ENCODE results near the gene ZNF496.

Gene ZNF496

DNA sequence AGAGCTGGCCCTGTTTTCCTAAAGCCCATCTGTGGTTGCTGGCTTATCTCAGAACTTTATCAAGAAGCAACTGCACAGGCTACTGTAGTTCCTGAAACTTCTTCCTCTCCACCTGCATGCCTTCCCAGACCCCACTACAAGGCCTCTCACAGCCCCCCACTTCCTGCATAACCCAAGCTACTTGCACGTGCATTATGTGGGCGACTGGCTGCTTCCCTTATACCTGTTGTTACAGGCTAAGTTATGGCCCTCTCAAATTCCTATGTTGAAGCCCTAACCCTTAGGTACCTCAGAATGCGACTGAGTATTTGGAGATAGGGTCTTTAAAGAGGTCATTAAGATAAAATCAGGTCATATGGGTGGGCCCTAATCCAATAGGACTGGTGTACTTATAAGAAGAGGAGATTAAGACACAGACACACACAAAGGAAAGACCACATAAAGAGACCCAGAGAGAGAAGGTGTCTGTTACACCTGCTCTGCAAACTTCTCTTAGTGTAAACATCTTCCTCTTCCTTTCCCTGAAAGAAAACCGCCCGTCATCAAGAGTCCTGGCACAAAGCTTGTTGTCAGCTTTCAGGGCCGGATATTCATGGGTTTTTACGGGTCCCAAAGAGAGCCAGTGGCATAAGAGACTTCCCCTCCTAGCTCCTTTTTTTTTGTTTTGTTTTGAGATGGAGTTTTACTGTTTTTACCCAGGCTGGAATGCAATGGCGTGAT is 5.1 kb downstream of the ZNF496 start:
- no peak for DNase-seq

DNA sequence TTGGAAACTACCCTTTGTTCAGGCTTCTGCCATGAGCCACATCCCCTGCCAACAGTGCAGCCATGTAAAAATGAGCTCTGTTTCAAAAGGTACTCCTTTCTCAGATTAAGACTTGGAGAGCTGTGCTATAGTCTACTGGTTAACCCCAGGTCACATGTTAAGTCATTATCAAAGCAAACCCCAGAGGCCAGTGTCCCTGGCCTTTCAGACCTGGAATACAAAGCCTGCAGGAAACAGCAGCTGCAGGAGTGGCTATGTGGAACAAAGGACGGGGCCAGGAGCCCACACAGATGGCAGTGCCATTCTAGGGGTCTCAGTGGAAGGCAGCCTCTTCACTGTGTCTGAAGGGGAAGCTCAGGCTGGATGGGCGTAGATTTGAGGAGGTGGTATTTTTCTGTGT is 6.7 kb downstream of the ZNF496 start:
- DNase-seq, result no peak

DNA sequence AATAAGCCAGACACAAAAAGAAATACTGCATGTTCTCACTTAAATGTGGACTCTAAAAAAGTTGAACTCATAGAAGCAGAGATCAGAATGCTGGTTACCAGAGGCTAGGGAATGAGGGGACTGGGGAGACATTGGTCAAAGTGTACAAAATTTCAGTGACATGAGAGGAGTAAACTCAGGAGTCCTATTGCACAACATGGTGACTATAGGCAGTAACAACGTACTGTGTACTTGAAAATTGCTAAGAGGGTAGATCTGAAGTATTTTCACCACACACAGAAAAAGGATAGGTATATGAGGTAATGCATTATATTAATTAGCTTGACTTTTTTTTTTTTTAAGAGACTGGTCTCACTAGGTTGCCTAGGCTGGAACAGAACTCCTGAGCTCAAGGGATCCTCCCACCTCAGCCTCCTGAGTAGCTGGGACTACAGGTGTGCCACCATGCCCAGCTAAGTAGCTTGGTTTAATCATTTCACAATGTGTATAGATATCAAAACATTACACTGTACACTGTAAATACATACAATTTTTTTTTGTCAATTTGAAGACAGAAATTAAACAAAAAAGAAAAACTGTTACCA is 7.4 kb downstream of the ZNF496 start:
- no peak for DNase-seq

DNA sequence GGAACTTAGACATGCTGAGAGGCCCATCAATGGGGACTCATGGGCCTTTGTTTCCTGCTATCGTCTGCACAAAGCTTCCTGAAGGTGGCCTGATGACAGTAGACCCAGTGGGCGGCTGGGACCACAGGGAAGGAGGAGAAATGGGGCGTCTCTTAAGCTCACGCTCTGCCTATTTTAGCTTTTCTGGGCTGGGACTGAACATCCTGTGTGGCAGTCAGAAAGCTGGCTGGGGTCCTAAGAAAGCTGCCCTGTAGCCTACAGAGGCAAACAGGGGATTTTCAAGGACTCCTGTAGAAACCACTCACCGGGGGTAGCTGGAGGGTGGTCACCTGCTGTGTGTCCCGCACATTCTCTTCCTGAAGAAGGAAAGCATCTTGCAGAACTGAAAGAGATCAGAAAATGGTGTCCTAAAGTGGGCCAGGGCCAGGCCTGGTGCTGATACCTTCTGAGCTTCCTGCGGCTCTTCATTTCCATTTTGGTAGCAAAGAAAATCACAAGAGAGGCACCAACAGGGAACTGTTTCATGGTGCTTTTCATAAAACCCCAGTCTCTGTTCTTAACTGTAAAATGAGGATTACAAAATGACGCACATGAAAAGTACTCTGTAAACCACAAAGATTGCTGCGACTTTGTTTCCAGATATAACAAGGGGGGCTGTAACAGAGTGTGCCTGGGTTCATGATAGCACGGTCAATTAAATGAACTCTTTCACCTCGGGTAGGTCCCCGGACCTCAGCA is 8.6 kb downstream of the ZNF496 start:
- no peak for DNase-seq

DNA sequence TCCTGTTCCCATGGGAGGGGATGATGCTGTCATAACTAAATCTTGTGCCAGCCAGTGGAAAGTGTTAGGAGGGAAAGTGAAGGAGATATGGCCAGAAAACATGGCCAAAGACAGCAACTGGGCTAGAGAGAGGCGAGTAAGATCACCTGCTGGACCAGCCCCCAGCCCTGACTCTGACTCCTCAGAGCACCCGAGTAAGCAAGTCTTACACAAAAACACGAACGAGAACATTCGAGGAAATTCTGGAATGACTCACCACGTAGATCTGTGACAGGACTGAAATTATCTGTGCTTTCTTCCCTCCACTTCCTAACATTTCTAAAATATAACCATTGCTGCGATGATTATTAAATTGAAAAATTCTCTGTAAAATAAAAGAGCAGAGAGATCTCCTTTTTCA is 9.2 kb downstream of the ZNF496 start:
- peak in 1 of 5 donors; percentile 6 for DNase-seq

DNA sequence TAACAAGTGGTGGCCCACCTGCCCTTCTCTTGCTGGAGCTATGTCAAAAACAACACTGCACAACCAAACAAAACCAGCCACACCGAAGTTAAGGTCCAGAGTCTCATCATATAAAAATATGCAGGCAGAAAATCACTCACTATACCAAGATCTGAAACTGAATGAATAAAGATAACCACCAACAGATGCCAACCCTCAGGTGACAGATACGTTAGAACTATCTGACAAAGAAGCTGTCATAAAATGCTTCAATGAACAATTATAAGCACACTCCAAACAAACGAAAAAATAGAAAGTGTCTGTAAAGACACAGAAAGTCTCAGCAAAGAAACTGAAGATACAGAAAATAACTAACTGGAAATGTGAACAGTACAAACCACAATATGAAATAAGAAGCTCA is 14.0 kb downstream of the ZNF496 start:
- DNase-seq, result no peak

DNA sequence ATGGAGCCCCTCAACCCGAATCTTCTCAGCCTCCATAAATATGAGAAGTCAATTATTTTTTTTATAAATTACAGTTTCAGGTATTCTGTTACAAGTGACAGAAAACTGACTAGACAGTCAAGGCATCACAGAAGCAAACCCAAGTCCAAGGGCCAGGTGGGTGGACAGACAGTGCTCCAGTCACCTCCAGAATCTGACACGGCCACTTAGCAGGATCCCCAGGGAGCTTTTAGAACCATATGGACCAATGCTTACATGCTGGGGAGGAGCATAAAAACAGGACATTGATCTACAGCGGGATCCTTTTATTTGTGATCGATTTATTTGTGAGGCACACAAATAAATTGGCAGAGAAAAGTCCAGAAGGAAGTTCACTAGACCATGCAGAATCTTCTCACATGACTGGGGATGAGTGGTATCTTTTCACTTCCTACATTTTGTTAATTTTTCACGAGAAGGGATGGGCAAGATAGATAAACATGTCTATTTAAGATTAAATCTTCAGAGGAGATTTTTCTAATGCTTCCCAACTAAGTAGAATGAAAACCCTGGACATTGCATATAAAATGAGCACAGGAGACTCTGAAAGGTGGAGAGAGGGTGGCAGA is 15.0 kb downstream of the ZNF496 start:
- no peak for DNase-seq

DNA sequence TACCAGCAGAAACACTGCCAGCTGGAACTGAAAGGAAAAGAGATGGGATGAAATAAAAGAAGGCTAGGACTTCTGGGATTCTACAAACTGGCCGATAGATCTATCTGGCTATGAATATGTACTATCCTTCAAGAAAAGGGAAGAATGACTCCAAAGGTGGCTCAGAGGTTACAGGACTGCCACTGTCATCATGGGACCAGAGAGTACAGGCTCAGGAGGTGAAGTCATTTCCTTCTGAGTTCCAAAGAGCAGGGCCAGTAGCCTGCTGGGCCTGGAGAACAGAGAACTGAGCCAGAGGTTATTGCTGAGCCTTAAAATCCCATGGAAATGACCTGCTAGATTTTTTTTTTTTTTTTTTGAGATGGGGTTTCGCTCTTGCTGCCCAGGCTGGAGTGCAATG is 27.6 kb downstream of the ZNF496 start:
- no peak for DNase-seq

DNA sequence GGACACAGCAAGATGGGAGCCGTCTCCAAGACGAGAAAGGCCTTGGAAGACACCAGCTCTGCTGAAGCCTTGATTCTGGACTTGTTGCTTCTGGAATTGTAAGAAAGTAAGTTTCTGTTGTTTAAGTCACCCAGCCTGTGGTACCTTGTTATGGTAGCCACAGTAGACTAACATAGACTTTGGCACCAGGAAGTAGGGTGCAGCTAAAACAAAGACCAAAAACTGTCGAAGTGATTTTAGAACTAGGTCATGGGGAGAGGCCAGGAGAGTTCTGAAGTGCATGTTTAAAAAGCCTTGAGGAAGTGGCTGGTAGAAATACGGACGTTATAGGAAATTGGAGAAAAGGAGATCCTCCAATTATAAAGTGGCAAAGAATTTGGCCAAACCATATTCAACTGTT is 28.5 kb downstream of the ZNF496 start:
- no peak for DNase-seq

DNA sequence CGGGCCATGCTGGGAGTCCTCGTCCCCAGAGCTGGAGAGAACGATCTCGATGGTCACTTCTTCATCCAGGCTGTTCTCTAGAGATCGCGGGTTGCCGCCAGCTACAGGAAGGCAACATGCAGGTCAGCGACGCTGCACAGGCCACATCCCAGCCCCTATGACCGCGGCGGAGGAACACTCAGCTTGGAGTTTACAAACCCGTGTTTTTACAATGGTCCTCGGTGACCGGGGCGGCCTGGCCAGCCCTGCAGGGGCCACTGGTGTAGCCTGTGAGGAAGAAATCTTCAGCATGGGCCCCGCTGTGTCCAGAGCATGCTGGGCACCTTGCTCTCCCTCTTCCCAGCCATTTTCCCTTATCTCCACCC is 30.5 kb downstream of the ZNF496 start:
- no peak for DNase-seq

DNA sequence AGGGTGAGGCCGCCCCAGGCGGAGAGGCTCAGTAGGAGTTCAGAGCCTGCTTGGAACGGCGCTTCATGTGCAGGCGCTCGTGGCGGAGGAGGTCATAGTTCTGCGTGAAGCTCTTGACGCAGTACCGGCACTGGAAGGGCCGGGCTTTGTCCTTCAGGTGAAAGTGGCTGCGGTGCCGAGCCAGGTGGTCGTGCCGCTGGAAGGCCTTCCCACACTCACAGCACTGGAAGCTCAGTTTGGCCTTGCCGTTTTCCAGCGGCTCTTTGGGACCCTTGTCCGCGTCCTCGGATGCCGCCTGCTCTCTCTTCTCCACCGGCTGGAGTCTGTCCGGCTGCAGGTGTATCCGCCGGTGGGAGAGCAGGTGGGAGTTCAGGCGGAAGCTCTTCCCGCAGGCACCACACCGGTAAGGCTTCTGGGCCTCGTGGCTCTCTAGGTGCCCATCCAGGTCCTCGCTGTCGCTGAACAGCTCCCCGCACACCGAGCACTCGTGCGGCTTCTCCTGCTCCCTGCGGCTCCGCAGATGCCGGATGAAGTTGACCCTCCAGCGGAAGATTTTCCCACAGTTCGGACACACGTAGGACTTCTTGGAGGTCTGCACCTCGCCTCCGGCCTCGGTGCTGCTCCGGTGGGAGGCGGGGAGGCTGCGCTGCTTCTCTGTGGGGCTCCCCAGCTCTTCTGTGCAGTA is 31.0 kb downstream of the ZNF496 start:
- DNase-seq, result no peak

DNA sequence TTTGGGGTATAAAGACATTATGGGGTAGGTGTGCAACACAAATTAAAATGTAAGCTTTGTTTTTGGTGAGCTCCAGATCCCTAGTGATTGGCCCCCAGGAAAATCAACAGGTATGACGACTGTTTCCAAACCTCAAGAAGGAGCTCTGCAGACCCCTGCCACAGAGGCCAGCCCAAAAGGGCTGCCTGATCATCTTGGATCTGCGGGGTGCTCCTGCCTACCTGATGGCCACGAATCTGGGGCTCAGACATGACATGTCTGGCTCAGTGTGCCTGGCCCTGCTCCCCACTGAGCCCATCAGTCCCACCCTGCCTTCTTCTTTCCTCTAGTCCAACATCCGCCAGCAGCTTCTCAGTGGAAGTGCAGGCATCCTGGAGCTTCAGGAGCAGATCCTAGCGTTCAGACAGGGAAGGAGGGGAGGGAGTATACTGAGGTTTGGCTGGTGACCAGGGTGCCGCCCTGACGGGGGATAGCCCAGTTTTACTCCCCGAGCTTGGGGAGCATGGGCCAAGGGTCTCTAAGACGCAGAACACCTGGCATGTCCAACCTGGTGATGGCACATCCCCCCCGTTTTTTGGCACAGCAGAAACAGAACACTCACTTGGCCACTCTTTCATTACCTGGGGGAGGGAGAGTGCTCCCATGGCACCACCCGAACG is 31.8 kb downstream of the ZNF496 start:
- no peak for DNase-seq

DNA sequence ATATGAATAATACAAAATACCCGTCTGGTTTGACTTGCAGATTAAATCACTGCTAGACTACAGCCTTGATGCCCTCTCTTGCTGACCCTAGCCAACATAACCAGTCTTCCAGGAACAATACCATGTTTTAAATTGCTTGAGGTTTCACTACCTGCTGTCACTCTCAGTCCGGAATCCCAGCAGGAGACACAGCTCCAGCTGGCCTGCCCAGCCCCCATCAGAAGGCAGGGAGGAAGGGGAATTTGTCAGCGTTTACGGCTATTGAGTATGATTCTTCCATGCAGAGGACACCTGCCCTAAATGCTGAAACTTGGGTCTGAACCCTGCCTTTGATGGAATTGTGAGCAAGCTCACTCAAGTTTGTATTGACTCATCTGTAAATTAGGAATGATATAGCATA is 33.0 kb downstream of the ZNF496 start:
- no peak for DNase-seq

DNA sequence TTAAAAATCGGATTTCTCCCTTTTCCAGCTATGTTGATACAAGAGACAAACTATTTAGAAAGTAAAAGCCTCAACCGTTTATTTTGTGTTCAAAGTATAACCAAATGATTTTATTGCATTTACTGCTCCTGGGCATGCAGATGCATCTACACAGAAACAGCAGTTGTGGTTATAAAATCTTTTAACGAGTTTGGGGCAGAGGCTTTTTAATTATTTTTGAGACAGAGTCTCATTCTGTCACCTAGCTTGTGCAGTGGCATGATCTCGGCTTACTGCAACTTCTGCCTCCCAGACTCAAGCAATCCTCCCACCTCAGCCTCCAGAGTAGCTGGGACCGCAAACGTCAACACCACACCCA is 33.6 kb downstream of the ZNF496 start:
- DNase-seq, result no peak

DNA sequence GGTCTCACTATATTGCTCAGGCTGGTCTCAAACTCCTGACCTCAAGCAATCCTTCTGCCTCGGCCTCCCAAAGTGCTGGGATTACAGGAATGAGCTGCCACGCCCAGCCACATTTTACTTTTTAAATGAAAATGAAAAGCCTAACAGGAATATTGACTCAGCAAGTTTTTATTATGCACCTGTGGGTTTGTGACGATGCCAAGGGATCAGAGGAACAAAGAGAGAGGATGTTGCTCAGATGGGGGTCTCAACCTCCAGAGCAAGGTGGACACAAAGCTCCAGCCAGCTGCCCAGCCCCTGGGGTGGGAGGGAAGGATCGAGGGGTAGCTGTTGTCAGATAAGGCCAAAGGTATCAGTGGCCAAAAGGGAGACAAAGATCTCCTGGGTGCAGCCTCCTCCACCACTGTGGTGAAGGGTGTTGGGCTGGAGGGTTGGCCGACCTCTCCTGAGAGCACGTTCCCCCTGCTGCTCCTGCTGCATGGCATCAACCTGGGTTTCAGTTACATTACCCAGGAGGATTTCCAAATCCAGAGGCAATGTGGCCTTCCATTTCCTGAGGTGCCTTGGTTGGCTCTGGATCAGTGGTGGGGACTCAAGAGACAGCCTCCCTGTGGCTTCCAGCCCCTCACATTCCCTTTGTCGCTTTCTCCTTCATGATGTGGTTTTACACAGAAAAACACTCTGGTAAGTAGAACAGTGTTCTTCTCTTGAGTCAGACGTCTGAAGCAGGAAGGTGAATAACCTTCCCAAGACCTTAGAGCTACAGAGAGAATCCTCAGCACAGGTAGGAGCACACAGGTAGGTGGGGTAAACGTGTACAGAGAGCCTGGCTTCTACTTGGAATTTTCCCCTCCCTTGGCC is 34.2 kb downstream of the ZNF496 start:
- no peak for DNase-seq

DNA sequence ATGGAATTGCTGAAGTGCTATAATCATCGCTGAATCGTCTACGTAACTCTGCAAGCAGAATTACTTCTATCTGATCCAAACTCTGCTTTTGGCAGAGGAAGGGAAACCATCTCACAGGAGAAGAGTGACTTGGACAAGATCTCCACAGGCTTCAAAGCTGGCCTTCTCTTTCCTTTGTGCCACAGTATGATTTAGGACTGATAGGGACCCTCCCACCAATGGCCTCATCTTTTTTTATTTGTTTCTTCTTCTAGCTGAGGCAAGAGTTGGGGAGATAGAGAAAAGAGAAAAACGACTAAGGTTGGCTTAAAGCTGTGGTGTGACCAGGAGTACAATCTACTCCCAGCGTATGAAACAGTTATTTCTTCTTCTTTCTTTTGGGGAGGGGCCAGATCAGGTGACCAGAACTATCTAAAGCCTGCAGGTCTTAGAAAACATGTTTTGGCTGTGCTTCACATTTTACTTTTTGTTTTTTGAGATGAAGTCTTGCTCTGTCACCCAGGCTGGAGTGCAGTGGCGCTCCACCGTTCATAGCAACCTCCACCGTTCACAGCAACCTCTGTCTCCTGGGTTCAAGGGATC is 35.0 kb downstream of the ZNF496 start:
- no peak for DNase-seq

DNA sequence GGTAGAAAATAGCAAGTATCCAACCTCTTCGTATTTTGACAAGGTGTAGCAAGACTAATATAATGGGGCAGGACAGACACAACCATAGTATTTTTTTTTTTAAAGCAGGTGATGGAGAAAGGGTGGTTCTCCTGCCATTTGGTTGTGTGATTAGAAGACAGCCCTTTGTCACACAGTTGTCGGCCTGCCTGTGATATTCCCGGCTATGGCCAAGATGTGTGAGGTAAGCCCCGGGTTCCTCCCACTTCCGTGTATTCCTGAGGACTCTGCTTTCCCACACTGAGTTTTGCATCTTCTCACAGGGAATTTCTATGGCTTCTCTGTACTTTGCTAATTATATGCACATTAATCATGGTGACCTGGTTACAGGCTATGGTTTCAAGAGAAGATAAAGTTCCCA is 35.9 kb downstream of the ZNF496 start:
- no peak for DNase-seq

DNA sequence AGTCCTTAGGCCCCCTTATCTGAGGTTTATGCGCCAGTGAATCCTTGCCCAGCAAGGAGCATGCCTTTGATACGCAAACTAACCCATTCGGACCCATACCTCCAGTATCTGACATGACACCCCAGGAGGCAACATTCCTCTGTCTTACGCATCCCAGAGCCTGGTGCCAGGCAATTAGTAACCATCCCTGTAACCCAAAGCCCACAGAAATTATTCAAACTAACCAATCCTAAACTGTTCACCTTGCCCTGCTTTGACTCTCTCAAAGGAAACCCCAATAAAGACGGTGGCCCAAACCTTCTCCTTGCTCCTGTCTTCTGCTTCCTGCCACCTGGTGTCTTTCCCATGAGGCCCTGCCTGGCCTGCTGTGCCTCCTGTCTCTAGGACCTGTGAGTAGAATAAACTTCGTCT is 36.4 kb downstream of the ZNF496 start:
- no peak for DNase-seq

DNA sequence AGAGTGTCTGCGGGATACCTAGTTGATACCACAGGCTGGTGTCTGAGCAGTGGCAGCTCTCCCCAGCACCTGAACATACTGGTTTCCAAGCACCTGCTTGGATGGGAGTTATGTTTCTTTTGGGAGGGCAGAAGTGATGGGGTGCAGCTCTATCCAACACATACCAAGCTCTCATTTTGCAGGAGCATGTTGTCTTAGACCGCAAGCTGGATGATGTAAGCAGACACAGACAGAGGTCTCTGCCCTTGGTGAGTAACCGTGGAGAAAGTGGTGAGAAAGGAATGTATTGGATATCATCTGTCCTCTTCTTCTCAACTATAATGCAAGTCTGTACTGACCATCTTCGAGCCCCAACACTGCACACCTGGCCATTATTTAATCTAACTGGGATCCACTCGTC is 37.4 kb downstream of the ZNF496 start:
- DNase-seq, result no peak

DNA sequence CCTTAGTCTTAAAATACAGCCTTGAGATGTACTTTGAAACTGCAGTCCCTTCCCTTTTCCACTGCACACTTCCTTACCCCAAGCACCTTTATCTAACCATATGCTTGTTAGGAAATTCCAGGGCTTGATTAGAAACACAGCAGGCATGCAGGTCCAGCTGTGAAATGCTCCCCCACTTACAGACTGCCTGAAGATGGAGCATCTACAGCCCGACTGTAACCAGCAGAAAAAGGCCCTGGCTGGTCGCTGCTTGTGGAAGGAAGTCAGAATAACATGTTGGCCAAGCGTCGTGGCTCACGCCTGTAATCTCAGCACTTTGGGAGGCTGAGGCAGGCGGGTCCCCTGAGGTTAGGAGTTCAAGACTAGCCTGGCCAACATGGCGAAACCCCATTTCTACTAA is 38.6 kb downstream of the ZNF496 start:
- DNase-seq, result no peak

DNA sequence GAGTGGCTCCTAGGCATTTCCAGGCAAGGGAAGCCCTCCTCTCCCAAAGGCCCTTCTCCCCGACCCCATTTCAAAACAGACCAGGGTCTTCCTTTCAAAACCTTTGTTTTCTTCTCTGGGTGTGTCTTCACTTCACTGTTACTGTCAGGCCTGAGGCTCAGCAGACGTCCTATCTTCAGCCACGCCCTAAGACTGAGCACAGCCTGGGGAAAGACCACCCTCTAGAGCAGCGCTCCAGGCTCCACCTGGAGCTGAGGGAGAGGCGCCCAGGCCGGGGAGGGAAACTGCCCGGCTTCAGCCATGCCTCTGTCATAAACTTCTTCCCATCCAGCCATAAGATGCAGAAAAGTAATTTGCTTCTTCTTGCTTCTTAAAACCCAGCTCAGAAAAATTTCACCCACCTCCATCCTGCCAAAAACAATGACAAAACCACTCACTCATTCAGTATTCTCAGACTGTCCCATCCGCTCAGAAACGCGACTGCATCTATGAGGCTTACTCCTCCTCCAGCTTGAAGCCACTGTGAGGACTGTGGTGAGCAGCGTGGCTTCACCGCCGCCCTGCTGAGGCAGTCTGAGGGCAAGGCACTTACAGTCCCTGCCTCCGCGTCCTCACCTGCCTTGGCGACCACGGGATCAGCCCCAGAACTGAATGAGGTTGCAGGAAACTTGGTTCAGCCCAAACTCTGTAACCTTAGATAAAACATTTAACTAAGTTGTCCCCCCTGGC is 39.7 kb downstream of the ZNF496 start:
- no peak for DNase-seq

All from T-helper 1 cell (primary cell).